ENCODE results near the gene AAGAB.

DNA sequence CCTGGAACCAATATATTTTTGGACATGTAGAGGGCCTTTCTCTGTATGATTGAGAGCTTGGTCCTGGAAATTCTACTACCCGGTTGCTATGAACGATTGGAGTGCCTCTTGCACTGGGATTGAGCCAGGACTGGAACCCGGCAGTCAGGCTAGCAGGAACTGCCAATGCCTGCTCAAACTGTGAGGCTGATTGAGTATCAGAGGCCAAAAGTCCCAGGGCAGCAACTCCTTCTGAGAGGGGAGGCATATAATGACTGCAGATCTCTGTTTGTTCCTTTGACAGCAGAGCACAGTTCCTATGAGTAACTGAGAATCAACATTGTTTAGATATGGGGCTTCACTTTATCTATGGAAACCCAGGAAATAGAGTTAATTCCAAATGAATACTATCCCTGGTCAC, 13.0 kb upstream of the AAGAB start:
- TF ChIP-seq, protein P1, sequence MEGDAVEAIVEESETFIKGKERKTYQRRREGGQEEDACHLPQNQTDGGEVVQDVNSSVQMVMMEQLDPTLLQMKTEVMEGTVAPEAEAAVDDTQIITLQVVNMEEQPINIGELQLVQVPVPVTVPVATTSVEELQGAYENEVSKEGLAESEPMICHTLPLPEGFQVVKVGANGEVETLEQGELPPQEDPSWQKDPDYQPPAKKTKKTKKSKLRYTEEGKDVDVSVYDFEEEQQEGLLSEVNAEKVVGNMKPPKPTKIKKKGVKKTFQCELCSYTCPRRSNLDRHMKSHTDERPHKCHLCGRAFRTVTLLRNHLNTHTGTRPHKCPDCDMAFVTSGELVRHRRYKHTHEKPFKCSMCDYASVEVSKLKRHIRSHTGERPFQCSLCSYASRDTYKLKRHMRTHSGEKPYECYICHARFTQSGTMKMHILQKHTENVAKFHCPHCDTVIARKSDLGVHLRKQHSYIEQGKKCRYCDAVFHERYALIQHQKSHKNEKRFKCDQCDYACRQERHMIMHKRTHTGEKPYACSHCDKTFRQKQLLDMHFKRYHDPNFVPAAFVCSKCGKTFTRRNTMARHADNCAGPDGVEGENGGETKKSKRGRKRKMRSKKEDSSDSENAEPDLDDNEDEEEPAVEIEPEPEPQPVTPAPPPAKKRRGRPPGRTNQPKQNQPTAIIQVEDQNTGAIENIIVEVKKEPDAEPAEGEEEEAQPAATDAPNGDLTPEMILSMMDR (IDR thresholded peaks at IDR 0.05; ENCODE audit: low read depth, low read length), result no peak
- TF ChIP-seq EZH2phosphoT487 (IDR thresholded peaks at IDR 0.05; ENCODE audit: low read depth), result no peak
